Embryonic facial prominence (tissue), 1 donor: ENCODE results near the gene TCOF1.
A peak's percentile ranks its signal among the peaks of the same experiment; 100 is the strongest.
"Not testable (repeated sequence)": the region's sequence is repeated elsewhere in the genome, so short reads cannot be mapped to it uniquely, and the experiment has no call there.

Experiments used
- DNase-seq: peaks from one replicate; pipeline ENCODE4 v3.0.0-alpha.2; 2016; ENCODE audit errors: extremely low spot score

TCOF1 gene

DNA sequence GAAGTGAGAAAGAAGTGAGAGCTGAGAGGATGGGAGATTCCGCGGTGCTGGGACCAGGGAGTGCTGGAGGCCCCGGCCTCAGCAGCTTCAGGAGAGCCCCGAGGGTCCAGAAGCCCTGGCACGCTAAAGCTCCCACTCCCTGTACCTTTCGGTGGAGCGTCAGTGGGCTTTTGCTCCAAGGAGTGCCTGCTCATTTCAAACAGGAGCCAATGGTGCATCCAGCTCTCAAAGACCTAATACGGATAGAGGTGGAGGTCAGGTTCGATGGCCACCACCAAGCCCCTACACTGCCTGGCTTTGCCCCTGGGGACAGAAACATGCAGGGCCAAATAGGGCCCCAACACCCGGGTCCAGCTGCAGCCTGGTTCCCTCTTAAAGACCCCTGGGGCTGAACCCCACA, 47.0 kb downstream of the TCOF1 start:
- no peak for DNase-seq

DNA sequence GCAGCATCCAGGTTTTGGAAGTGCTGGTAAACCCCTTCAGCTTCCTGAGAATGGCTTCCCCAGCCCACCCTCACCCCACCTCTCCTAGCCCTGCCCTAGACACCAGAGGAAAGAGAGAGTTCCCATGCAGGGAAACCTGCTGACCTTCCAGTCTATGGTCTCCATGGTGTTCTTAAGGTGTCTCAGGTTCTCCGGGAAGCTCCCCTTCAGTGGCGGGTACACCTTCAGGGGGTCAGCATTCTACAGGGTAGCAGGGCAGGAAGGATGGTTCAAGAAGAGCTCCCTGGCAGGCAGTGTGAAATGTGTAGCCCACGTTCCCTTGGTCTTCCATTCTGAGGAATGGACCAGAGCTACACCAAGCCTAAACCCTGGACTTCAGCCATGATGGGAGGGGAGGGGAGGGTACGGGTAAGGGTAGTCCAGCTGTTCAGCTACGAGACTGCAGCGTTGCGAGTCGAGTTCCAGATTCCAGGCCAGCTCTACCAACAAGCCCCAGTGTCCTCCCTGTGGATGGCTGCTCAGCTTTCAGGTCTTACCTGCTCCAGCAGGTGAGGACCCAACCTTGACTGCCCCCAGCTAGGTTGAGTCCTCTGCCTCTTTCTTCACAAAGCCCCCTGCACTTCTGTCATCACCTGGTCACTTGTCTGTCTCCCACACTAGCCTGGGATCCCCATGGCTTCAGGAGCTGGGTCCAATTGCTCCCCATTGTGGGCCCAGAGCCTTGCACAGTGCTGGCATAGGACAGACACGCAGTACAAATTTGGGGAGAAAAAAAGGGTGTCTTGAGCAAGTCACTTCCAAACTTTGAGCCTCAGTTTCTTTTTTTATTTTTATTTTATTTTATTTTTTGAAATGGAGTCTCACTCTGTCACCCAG, 47.7 kb downstream of the TCOF1 start:
- DNase-seq = no peak

DNA sequence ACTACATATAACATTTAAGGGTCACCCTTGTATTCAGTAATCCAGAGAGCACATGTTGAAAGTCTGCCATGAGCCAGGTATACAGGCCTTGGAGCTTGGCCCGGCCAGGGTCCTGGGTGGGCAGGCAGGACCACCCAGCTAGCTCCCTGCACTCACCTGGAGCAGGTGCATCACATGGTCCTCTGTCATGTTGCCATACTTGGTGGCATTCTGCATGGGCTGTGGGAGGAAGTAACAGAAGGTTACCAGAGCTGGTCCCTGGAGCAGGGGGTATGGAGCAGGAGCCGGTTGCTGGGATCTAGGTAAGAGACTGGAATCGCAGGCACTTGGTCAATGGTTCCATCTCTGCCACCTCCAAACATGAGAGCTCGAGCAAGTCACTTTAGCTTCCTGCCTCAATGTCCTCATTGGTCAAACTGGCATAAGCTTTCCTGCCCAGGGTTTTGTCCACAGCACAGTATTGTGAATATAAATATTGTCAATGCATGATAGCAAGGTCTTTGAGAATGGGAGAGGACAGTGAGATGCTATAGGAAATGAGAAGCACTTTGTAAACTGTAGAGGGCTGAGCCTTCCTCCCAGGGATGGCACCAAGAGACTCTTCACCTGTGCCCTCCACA, 48.7 kb downstream of the TCOF1 start:
- no peak for DNase-seq

DNA sequence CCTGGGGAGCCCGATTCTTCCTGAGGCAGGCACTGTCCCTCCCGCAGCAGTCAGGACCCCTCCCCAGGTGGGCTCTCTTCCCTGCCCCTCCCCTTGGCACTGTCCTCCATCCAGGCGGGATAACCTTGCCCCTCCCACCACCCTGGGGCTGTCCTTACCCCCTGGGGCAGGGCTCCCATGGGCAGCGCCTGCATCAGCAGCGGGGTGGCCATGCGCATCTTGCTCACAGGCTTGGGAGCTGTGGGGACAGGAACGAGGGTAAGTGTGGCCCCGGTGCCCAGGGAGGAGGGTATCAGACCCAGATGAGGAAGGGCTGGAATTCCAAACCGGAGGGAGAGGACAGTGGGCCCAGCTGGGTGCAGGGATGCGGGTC, 49.2 kb downstream of the TCOF1 start:
- no peak for DNase-seq

DNA sequence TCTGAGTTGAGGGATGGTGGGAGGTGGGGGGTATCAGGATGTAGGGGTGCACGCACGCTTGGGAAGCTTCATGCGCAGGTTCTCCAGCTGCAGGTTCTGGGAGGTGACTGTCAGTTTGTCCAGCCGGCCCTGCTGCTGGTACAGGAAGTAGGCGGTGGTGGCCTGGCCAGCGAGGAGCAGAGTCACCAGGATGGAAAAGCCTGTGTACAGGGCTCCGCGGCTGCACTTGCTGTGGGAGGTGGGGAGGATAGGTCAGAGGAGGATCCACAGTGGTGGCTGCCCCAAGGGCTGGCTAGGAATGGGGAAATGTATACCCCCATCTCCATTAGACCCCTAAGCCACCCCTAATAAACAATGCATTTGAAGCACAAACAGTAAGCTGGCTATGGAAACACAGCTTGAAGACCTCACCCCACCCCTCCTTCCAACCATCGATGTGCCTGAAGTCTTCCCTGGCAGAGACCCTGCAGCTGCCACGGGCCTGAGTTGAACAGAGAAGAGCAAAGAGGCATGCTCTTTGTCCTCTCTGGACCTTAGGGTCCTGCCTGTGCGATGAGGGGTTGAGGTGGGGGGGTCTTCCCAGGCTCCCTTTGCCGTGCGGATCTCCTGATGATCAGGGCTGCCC, 49.7 kb downstream of the TCOF1 start:
- no peak for DNase-seq

DNA sequence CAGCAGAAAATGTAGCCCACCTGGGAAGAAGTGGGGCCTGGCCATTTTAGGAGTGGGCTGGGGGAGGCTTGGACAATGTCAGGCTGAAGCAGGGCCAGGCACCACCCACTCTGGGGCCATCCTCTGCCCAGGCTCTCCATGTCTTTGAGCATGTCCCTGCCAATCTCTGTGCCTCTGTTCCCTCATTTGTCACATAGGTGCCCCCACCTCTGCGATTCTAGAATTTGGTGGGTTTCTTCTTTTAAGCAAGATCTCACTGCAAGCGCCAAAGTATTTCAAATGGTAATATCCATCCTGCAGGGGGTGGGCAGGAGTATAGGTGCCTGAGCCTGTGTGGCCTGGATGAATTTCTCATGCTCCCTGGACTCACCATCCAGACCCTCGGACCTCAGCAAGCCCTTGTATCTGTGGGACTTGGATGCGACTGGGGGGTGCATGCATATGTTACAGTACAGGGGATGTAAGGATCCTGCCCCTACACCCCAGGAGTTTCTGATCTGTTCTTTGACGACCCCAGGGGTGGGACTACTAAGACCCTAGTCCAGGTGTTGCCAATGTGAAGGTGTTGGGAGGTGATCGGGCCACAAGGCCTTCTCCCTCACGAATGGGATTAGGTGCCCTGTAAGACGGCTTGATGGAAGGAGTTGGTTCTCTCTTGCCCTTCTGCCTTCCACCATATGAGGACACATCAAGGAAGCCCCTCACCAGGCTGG, 50.9 kb downstream of the TCOF1 start:
- no peak for DNase-seq

DNA sequence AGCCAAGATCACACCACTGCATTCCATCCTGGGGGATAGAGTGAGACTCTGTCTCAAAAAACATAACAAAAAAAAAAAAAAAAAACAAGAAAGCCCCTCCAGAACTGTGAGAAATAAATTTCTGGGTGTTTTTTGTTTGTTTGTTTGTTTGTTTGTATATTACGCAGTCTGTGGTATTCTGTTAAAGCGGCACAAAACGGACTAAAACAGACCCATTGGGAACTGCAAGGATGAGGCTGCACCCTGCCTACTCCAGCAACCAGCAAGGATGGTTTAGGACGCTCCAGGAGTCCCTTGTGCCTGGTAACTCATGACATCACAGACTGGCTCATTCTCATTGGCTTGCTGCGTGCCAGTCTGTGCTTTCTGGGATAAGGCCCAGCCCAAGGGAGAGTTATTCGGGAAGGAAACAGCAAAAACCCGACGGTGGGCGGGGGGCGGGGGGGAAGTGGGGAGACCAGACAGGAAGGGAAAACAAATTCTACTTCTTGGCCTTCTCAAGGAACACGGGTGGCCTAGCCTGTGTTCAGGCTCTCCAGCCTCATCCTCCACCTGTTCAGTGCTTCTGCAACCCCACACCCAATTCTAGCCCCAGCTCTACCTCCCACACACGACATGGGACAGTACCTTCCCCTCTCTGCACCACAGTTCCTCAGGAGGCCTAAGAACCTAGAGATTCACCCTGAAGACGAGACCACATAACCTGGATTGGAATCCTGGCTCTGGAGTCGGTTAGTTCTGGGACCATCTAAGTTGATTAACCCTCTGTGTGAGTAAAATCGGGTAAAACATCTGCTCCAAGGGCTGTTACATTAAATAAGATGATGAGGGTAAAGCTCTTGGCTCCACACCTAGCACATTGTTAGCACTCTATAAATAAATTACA, 52.4 kb downstream of the TCOF1 start:
- DNase-seq = peak; percentile 78

DNA sequence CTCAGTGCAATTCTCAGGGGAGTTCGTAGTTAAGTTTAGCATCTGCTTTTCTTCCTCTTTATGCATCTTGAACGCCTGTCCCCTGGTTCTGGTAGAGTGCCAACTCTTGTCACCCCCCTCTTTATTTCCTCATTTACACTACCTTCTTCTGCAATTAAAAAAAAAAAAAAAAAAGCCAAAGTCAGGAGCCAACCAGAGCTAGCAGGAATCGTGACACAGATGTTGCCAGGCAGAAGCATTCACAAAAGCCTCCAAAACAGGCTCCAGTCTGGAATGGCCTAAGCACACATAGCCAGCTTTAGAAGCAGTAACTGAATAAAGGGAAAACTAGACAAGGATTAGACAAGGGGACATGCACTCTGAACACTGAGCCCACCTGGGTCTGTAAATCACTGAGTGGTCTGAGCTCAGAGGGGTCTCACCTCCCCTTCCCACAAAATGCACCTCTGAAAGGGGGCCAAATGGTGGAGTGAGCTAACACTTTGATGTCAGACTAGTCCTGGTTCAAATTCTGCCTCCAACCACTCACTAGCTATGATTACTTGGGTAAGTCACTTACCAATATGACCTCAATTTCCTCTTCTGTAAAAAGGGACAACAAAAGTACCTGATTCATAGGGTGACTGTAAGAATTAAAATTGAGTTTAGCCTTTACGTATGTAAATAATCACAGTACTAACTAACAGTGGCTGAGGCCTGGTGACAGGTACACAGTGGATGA, 53.2 kb downstream of the TCOF1 start:
- peak; percentile 64 for DNase-seq

DNA sequence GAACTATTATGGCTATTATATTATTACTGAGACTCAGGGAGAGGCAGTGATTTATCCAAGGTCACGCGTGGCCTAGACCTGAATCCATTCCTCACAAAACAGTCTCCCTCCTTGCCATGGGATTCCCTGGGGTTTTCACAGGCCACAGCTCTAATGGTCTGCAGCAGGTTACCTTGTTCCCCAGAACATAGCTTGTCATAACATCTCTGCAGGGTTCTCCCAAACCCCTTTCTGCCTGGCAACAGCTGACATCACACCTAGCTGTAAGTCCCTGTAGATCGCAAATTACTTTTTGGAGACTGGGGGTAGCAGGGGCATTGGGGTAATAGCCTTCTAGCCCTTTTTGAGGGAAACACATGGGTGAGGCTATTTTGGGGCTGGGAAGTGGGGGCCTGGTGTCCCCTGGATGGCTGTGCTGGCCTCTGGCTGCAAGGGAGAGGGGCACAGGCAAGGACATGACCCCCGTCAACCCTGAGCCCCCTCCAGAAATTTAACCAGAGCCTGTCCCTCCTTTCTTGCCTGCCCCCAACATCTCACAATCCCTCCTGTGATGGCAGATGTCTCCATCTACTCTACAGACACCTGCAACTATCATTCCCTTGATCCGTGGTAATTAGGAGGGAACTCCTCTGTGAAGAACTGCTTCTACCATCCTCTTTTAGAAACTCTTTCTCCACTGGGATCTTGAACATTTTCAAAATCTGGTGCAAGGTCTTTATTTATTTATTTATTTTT, 53.9 kb downstream of the TCOF1 start:
- DNase-seq = no peak

DNA sequence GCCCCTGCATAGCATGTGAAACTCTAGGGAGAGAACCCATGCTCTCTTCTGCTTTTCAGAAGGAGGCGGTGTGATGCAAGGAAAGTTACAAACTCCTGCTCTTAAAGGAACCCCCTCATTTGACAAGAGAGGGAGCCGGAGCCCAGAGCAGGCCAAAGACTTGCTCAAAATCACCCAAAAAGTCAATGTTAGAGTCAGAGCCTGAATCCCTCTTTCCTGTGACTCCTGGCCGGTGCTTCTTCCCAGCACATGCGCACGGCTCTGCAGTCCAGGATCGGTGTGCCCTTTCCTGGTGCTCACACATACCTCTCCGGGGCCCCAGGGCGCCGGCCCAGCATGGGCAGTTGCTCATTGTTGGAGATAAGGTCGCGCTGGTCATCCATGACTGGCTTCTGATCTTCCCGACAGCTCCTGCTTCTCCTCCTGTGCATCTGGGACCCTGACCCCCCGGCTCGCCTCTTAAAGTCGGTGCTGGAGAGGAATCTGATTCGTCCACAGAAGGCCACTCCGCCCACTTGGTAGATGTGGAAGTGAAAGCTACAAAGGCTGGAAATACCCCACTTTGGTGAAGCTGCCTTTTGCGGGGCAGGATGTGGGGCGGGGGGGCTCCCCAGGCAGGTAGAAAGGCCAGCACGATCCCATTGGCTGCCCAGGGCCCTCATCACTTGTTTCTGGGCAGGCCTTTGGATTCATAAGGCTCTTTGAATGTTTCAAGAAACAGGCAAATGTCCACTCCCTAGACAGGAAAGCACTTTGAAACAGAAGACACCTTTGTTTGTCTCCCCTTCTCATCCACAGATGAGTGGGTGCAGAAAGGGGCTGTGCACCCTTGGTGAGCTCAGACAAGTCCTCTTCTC, 55.0 kb downstream of the TCOF1 start, which contains the start of gene CD74:
Gene CD74 (minus strand): TSS at position 592 of the 857 bp plus-strand sequence. CDS start 161 bp downstream, at position 431.
- DNase-seq = no peak

DNA sequence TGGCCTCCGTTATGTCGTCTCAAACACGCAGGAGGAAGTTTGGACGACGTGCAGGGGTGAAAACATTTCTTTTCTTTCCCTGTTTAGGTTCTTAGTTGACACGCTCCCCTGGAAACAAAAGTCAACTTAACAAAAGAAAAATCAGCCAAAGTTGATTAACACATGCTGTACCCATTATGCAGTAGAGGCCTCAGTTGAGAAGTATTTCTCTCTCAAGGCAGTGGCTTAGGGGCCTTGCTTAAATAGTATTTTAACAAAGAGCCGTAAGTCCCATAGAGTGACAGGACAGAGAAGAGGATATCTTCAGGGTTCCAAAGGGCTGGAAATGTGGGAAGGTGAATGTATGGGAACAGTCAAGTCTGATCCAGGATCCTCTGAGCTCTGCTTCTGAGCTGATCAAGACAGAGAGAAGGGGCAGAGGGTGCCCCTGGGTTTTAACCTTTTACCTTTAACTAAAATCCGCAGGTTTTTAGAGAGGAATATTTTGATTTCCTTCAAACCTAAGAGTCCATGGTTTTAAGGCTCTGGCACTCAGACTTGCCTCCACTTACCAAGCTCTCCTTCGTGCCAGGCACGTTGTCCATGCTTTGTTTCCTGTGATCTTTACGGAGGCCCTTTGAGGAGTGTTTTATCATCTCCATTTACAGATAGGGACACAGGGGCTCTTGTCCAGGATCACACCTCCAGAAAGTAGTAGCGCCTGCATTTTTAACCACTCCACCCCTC, 55.8 kb downstream of the TCOF1 start:
- no peak for DNase-seq

DNA sequence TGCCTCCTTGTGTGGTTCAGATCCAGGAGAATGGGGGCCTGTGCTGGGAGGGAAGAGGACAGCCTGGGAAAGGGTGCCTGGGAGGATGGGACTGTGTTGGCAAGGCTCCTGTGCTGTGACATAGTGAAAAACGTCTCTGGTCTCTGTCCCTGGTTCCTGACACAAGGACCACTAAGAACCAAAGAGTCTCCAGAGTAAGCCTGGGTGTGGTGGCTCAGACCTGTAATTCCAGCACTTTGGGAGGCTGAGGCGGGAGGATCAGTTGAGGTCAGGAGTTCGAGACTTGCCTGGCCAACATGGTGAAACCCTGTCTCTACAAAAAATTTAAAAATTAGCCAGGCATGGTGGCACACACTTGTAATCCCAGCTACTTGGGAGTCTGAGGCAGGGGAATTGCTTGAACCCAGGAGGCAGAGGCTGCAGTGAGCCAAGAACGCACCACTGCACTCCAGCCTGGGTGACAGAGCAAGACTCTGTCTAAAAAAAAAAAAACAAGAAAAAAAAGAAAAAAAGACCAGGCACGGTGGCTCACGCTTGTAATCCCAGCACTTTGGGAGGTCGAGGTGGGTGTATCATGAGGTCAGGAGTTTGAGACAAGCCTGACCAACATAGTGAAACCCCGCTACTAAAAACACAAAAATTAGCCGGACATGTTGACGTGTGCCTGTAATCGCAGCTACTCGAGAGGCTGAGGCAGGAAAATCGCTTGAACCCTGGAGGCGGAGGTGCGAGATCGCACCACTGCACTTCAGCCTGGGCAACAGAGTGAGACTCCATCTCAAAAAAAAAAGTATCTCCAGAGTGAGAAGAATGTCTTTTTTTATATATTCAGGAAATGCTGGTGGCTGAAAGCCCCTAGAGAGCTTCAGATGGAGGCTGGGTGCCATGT, 56.6 kb downstream of the TCOF1 start:
- not testable (repeated sequence) for DNase-seq

DNA sequence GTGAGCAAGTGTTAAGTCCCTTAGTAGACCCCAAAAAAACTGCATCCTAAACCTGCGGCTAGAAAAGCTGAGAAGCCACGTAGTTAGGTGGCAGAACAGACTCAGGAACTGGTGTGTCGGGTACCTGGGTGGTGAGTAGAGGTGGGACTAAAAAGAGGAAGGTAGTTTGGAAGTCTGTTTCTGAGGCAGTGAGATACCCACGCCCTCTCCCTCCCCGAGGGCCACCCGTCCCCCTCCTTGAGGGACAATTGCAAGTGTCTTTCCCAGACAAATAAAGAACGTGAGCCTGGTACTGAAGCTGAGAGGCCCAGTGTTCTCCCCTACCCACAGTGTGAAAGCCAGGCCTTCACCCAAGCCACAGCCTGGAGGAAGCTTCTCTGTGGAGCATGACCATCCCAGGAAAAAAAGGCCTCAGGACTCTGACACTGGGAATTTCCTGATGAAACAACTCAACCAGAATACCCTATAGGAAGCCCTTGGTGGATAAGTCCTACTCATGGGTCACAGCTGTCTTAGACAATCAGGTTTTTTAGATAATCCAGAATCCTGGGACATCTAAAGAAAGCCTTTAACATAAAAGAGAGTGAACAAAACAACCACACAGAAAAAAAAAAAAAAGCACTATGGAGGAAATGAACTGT, 62.3 kb downstream of the TCOF1 start:
- DNase-seq = no peak

DNA sequence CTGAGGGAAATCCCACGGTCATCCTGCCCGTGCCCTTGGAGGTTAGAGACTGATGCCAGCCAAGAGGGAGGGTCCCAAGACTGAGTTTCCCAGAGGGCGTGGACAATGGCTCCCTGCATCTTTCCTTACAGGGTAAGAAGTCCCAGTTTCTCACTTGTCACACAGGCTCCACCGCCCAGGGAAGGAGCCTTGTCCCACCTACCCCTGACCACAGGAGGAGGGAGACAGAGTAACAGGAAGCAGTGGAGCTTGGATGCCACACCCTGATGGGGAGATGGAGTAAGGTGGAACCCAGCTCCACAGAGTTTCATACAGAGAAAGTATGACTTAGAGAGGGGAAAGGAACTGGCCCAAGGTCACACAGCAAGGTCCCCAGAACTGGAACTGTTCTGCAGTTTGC, 64.6 kb downstream of the TCOF1 start:
- DNase-seq = no peak

DNA sequence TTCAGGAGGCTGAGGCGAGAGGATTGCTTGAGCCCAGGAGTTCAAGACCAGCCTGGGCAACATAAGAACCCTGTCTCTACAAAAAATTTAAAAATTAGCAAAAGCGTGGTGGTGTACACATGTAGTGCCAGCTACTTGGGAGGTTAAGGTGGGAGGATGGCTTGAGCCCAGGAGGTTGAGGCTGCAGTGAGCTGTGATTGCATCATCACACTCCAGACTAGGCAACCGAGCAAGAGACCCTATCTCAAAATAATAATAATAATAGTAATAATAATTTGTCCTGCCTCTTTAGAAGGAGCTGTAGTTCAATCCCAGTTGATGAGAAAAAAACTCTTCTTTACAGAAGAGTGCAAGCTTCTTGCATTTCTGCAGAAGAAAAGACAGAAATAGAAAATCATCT, 65.3 kb downstream of the TCOF1 start:
- no peak for DNase-seq

DNA sequence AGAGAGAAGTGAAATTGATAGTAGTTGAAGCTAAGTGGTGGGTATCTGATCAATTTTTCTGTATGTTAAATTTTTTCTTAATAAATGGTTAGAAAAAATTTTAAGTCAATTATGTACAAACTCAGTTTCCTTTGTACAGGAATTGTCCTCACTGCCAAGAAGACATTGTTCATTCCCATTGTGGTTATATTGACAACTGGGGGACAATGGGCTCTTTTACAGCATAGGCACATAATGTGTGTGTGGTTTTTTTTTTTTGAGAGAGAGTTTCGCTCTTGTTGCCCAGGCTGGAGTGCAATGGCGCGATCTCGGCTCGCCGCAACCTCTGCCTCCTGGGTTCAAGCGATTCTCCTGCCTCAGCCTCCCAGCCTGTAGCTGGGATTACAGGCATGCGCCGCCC, 68.7 kb downstream of the TCOF1 start:
- not testable (repeated sequence) for DNase-seq
